ENCODE data around the gene DYRK1B.

Gene DYRK1B

GRCh38 chr19:39792999-39793546 is 40.9 kb downstream of the DYRK1B start:
- Histone ChIP-seq H3K36me3 (ENCODE audit: control insufficient read depth in 2 of 2, insufficient read depth in 1 of 2, low read length in 2 of 2) (0 out of 3 replicates have a peak, but pooled peaks cover 0 to 5% of the 10 kb centered on the region in 2 experiments), H3K4me3 (ENCODE audit: low read depth, low read length) (peak overlapping the region; percentile 29), H3K27ac (ENCODE audit: extremely low read depth, low read depth, low read length) (no peak overlapping the region), H3K4me1 (ENCODE audit: control insufficient read depth, insufficient read depth, low read length) (no peaks in the 10 kb centered on the region), H3K9me3 (ENCODE audit: control insufficient read depth, insufficient read depth, low read depth, low read length) (peaks cover 2% of the 10 kb centered on the region)
- CTCF ChIA-PET: interaction anchor here (0.5 to 8.8 kb wide), 52 partner anchors 11 to 655 kb away, joined by 3 to 237 read pairs (median 4); partner anchors contain the start of genes DYRK1B, FBL, LEUTX and PSMC4
- POLR2A ChIA-PET: interaction anchor here (0.6 to 2.2 kb wide), 6 partner anchors 11 to 178 kb away, joined by 3 to 14 read pairs (median 8); partner anchors contain the start of genes DYRK1B, FBL and PSMC4
- TF ChIP-seq ZNF311 (tag by site-specific recombination; IDR thresholded peaks at IDR 0.05; ENCODE audit: borderline replicate concordance) (no peak), ZNF211 (tag by site-specific recombination; IDR thresholded peaks at IDR 0.05; ENCODE audit: low read depth) (no peak), ZXDB (tag by site-specific recombination; IDR thresholded peaks at IDR 0.05) (peak; percentile 87; the same call in 1 of the 2 replicates), ZNF16 (tag by site-specific recombination; IDR thresholded peaks at IDR 0.05; ENCODE audit: low read depth) (no peak), CTCF (tag by site-specific recombination; IDR thresholded peaks at IDR 0.05) (peak; percentile 99), PRDM2 (tag by site-specific recombination; IDR thresholded peaks at IDR 0.05; ENCODE audit: borderline replicate concordance) (no peak), ZNF664 (tag by site-specific recombination; IDR thresholded peaks at IDR 0.05) (no peak), ZNF324 (tag by site-specific recombination; IDR thresholded peaks at IDR 0.05) (0 out of 2 replicates have a peak, but pooled peaks have one; percentile 60), ZNF2 (tag by site-specific recombination; IDR thresholded peaks at IDR 0.05) (peak; percentile 96), SP7 (tag by site-specific recombination; IDR thresholded peaks at IDR 0.05) (peak; percentile 85), ZBTB49 (tag by site-specific recombination; IDR thresholded peaks at IDR 0.05; ENCODE audit: low read depth) (no peak), SCRT2 (tag by site-specific recombination; IDR thresholded peaks at IDR 0.05) (no peak), ZNF561 (tag by site-specific recombination; IDR thresholded peaks at IDR 0.05; ENCODE audit: borderline replicate concordance) (peak; percentile 68; the same call in 1 of the 2 replicates), ZBTB17 (tag by site-specific recombination; IDR thresholded peaks at IDR 0.05) (peak; percentile 87), ZNF701 (tag by site-specific recombination; IDR thresholded peaks at IDR 0.05) (no peak), ZNF785 (tag by site-specific recombination; IDR thresholded peaks at IDR 0.05) (no peak), ZNF621 (tag by site-specific recombination; IDR thresholded peaks at IDR 0.05) (no peak), ZNF248 (tag by site-specific recombination; IDR thresholded peaks at IDR 0.05) (no peak), ZNF175 (tag by site-specific recombination; IDR thresholded peaks at IDR 0.05) (no peak), ZNF184 (tag by site-specific recombination; IDR thresholded peaks at IDR 0.05) (no peak; the same call in 1 of the 2 replicates), PATZ1 (tag by site-specific recombination; IDR thresholded peaks at IDR 0.05) (peak; percentile 48), KLF16 (tag by site-specific recombination; IDR thresholded peaks at IDR 0.05) (no peak), ZNF514 (tag by site-specific recombination; IDR thresholded peaks at IDR 0.05) (no peak), ZNF501 (tag by site-specific recombination; IDR thresholded peaks at IDR 0.05) (0 out of 2 replicates have a peak, but pooled peaks have one; percentile 52), ZNF596 (tag by site-specific recombination; IDR thresholded peaks at IDR 0.05) (no peak), HOXC10 (CRISPR knock-in tag; IDR thresholded peaks at IDR 0.05) (no peak), ZNF155 (tag by site-specific recombination; IDR thresholded peaks at IDR 0.05) (no peak), SALL2 (tag by site-specific recombination; IDR thresholded peaks at IDR 0.05; ENCODE audit: borderline replicate concordance) (no peak)
